Measurements from ENCODE around the gene CAMTA1.

Gene CAMTA1

DNA sequence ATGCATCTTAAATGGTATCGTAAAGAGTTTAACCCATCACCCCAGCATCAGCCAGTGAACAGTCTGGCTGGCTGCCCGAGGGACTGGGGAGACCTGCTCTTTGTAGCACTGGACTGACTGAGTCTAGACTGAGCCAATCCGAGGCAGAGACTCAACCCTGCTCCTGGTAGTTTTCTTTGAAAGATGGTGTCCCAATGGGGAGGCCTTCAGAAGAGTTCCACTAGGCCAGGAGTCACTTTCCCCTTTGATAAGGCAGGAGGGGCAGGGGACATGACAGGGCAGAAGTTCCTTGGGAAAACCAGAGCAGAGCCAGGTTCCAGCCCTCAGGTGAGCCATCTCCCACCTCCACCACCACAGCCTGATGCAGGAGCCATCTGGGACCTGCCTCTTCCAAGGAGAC, 203.5 kb downstream of the CAMTA1 start:
- TF ChIP-seq, protein P1, sequence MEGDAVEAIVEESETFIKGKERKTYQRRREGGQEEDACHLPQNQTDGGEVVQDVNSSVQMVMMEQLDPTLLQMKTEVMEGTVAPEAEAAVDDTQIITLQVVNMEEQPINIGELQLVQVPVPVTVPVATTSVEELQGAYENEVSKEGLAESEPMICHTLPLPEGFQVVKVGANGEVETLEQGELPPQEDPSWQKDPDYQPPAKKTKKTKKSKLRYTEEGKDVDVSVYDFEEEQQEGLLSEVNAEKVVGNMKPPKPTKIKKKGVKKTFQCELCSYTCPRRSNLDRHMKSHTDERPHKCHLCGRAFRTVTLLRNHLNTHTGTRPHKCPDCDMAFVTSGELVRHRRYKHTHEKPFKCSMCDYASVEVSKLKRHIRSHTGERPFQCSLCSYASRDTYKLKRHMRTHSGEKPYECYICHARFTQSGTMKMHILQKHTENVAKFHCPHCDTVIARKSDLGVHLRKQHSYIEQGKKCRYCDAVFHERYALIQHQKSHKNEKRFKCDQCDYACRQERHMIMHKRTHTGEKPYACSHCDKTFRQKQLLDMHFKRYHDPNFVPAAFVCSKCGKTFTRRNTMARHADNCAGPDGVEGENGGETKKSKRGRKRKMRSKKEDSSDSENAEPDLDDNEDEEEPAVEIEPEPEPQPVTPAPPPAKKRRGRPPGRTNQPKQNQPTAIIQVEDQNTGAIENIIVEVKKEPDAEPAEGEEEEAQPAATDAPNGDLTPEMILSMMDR (IDR thresholded peaks at IDR 0.05; ENCODE audit: insufficient read depth, missing control alignments): no peak
- FAIRE-seq (no peak), DNase-seq (ENCODE audit: insufficient read length, low spot score) (no peak)

- TF ChIP-seq, protein P1 (IDR thresholded peaks at IDR 0.05; ENCODE audit: insufficient read depth, missing control alignments): no peak
- FAIRE-seq (no peak), DNase-seq (ENCODE audit: insufficient read length, low spot score) (no peak)
Measured at GRCh38 chr1:6989212-6990159, 204.2 kb downstream of the CAMTA1 start.

DNA sequence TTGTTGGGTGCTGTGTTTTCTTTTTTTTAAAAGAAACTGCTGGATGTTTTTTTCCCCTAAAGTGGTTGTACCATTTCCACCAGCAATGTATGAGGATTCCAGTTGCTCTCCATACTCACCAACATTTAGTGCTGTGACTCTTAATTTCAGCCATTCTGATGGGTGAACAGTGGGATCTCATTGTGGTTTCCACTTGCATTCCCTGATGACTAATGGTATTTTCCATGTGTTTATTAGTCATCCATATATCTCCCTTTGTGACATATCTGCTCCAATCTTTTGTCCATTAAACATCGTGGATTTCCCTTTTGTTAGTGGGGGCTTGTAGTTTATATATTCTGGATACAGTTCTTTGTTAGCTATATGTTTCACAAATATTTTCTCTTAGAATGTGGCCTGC, 206.0 kb downstream of the CAMTA1 start:
- FAIRE-seq (no peak), DNase-seq (ENCODE audit: insufficient read length, low spot score) (no peak)
- TF ChIP-seq, protein P1 (IDR thresholded peaks at IDR 0.05; ENCODE audit: insufficient read depth, missing control alignments): no peak

DNA sequence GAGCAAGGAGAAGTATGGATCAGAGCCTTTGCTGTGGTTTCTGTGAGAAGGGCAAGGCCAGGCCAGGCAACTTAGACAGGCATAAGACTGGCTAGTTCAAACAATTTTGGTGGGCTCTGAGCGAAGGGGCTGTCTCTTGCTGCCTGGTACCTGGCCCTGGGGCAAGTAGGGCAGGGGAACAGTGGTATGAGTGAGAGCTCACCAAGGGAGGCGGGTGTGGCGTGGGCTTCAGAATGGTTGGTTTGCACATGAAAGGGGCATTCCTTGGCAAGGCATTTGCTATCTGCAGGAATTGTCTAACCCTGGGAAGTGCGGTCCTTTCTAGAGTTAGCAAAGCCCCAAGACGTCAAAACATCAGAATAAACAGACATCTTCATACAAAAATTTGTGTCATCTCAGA, 210.5 kb downstream of the CAMTA1 start:
- no peak for FAIRE-seq
- TF ChIP-seq, protein P1 (IDR thresholded peaks at IDR 0.05; ENCODE audit: insufficient read depth, missing control alignments): no peak
- DNase-seq (ENCODE audit: insufficient read length, low spot score): no peak

DNA sequence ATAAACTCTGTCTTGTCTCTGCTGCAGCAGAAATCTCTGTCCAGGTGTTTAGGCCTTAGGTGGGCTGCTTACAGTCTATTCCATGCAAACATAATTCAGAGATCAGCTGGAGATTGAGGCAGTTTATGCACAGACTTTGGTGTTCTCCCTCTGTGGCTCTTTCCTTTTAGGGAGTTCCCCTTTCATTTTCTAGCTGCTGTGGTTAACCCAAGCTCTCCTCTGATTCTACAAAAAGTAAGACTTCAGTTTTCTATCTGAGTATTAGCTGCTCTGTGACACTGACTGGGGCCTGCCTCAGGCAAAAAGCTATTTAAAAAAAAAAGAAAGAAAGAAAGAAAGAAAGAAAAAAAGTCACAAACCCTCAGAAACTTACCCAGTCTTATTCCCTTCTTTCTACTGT, 211.1 kb downstream of the CAMTA1 start:
- DNase-seq (ENCODE audit: insufficient read length, low spot score): no peak
- TF ChIP-seq, protein P1 (IDR thresholded peaks at IDR 0.05; ENCODE audit: insufficient read depth, missing control alignments): no peak
- no peak for FAIRE-seq

- TF ChIP-seq, protein P1 (IDR thresholded peaks at IDR 0.05; ENCODE audit: insufficient read depth, missing control alignments): no peak
- no peak for FAIRE-seq
- no peak for DNase-seq (ENCODE audit: insufficient read length, low spot score)
Measured at GRCh38 chr1:6996866-6997265, 211.6 kb downstream of the CAMTA1 start.

DNA sequence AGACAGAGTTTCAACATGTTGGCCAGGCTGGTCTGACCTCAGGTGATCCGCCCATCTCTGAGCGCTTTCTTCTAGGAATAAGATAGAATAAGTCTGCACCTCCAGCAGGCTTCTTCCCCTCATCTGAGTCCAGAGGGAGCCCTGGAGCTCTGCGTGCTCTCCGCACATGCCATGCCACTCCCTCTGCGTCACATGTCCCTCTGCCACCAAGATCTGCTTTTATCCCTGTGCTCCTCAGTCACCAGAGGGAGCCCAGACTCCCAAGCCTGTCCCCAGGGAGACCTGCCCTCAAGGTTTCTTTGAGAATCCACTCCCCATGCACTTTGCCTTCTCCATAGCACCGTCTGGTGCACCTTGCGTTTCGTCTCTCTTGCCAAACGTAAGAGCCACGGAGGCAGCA, 213.0 kb downstream of the CAMTA1 start:
- no peak for FAIRE-seq
- DNase-seq (ENCODE audit: insufficient read length, low spot score): no peak
- TF ChIP-seq, protein P1 (IDR thresholded peaks at IDR 0.05; ENCODE audit: insufficient read depth, missing control alignments): peak; percentile 25
